Ishikawa (cell line): Measurements from ENCODE around the gene TDG.

ENCODE experiments used
- CEBPB ChIP-seq: IDR thresholded peaks from 2 replicates; pipeline ENCODE4 v1.6.1; 2012
- CREB1 ChIP-seq: IDR thresholded peaks from 2 replicates; pipeline ENCODE4 v1.6.1; 2012; ENCODE audit warnings: low read depth
- MAX ChIP-seq: IDR thresholded peaks from 2 replicates; pipeline ENCODE4 v1.6.1; 2012
- REST ChIP-seq: IDR thresholded peaks from 2 replicates; pipeline ENCODE4 v1.6.1; 2012; ENCODE audit warnings: low read depth, mild to moderate bottlenecking
- TAF1 ChIP-seq: IDR thresholded peaks from 2 replicates; pipeline ENCODE4 v1.6.1; 2012; ENCODE audit warnings: low read depth, mild to moderate bottlenecking
- TEAD4 ChIP-seq: IDR thresholded peaks from 2 replicates; pipeline ENCODE4 v1.6.1; 2012
- ZBTB7A ChIP-seq: IDR thresholded peaks from 2 replicates; pipeline ENCODE4 v1.6.1; 2012; ENCODE audit warnings: low read depth

DNA sequence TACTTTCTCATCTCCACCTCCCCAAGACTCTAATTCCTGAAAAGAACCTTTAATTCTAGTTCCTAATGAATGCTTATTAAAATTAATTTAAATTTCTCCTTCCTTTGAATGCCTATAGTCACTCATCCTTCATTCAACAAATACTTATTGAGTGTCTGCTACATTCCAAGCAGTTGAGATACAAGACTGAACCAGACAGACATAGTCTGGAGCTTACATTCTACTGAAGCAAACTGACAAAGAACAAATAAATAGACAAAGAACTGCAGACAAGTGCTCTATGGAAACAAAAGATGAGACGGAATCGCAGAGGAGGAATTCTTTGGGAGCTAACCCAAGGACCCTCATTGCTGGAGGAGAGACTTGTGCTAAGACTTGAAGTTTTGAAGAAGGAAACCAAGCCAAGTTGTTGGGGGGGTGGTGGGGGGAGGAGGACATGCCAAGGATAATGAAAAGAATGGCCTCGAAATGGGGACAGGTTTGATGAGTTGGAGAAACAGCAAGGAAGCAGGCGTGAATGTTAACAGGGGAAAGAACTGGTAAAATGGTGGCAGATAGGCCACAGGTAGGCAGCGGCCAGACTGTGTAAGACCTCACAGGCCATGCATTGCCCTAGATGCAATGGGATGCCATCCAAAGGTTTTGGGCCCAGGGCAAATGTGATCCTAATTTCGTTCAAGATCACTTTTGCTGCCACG is 9.7 kb upstream of the TDG start:
- TF ChIP-seq CEBPB (no peak), REST (no peak), ZBTB7A (no peak), TAF1 (no peak), CREB1 (no peak), MAX (no peak), TEAD4 (no peak)
